ENCODE data around the gene FXYD3. TPM values are rescaled to one million over a fixed set of nuclear protein-coding genes. Genes with fewer than 3 reads are reported as not detected.

Gene FXYD3
- total RNA-seq, 1 donor from 2014 or later: not detected

DNA sequence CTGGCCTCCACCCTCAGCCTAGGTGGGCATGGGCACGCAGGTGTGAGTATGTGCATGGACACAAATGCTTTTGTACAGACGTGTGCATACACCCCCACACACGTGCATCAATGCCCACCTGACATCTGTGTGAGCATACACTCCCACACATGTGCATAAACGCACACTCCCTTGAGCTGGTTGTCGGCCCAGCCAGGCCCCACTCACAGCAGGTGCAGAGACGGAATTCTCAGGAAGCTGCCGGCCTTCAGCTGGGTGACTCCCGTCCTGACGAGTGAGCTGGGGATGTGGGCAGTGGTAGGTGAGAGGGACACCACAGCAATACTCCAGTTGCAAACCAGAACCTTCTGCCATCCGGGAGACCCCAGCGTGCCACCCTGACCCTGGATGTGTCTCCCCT, 18.2 kb downstream of the FXYD3 start:
- Mint-ChIP-seq H3K4me3 (ENCODE audit: unreplicated experiment) (no peak overlapping the region), H3K27ac (ENCODE audit: unreplicated experiment) (no peak overlapping the region), H3K27me3 (ENCODE audit: unreplicated experiment) (peaks cover 10% of the 10 kb centered on the region), H3K4me1 (ENCODE audit: low read depth, unreplicated experiment) (peaks cover 14% of the 10 kb centered on the region), H3K36me3 (ENCODE audit: unreplicated experiment) (peaks cover 9% of the 10 kb centered on the region), H3K9me3 (ENCODE audit: unreplicated experiment) (peaks cover 5% of the 10 kb centered on the region)
- DNase-seq: no peak
- TF ChIP-seq, protein P1, sequence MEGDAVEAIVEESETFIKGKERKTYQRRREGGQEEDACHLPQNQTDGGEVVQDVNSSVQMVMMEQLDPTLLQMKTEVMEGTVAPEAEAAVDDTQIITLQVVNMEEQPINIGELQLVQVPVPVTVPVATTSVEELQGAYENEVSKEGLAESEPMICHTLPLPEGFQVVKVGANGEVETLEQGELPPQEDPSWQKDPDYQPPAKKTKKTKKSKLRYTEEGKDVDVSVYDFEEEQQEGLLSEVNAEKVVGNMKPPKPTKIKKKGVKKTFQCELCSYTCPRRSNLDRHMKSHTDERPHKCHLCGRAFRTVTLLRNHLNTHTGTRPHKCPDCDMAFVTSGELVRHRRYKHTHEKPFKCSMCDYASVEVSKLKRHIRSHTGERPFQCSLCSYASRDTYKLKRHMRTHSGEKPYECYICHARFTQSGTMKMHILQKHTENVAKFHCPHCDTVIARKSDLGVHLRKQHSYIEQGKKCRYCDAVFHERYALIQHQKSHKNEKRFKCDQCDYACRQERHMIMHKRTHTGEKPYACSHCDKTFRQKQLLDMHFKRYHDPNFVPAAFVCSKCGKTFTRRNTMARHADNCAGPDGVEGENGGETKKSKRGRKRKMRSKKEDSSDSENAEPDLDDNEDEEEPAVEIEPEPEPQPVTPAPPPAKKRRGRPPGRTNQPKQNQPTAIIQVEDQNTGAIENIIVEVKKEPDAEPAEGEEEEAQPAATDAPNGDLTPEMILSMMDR (IDR thresholded peaks at IDR 0.05; ENCODE audit: partially characterized antibody, unreplicated experiment): no peak

DNA sequence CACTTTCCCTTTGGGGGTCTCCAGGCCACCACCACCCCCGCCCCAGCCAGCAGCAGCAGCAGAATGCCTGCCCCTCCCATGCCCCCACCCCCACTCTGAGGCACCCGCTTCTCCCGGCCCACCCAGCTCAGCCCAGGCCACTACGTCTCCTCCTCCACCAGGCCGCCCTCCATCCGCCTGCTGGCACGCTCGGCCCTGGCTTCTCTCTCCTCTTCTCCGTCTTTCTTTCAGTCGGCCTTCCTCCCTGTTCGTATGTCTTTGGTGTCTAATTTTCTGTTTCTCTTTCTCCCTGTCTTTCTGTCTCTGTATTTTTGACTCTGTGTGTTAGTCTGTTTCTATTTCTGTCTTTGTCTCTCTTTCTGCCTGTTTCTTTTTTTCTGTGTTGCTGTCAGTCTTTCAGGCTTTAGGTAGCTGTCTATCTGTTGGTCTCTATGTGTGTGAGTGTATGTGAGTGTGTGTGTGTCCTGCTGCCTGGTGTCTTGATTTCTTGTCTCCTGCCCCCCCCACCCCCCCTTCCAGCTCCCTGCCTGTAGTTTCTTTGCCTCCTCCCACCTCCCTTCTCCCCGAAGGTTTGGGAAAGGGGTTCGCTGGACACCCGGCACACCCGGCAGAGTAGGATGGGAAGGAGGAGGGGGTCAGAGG, 19.1 kb downstream of the FXYD3 start, which contains the start of gene LGI4:
Gene LGI4, minus strand, starts transcription at position 459 of the 642 bp plus-strand sequence. Its CDS starts 379 bp downstream, at position 80.
- peak within 1 kb of the TSS; percentile 99 for H3K27ac Mint-ChIP-seq (ENCODE audit: unreplicated experiment)
- peaks cover 10% of the 10 kb centered on the region for H3K27me3 Mint-ChIP-seq (ENCODE audit: unreplicated experiment)
- H3K4me1 Mint-ChIP-seq (ENCODE audit: low read depth, unreplicated experiment): peaks cover 20% of the 10 kb centered on the region
- peaks cover 5% of the 10 kb centered on the region for H3K9me3 Mint-ChIP-seq (ENCODE audit: unreplicated experiment)
- H3K4me3 Mint-ChIP-seq (ENCODE audit: unreplicated experiment): peak within 1 kb of the TSS; percentile 94
- H3K36me3 Mint-ChIP-seq (ENCODE audit: unreplicated experiment): peaks cover 9% of the 10 kb centered on the region
- DNase-seq: peak; percentile 56
- TF ChIP-seq, protein P1 (IDR thresholded peaks at IDR 0.05; ENCODE audit: partially characterized antibody, unreplicated experiment): no peak

DNA sequence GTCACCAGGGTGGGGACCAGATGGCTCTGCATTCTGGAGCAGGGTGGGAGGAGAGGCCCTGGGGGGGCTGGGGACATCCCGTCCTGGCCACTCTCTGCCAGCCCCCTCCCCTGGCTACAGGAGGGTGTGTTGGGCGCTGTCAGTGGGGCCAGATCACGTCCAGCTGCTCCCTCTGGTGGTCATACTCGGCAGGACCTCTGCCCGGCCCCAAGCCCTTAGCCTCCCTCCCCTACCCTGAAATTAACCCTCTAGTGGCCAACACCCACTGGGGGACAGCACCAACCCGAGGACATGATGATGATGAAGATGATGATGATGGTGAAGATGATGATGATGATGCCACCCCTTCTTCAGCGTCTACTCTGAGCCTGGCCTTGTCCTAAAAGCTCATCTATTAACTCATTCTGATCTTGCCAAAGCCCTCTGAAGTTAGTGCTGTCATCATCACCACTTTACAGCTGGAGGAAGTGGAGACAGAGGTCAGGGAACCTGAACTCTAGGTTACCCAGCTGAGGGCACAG, 19.8 kb downstream of the FXYD3 start:
- peaks cover 9% of the 10 kb centered on the region for H3K36me3 Mint-ChIP-seq (ENCODE audit: unreplicated experiment)
- H3K27me3 Mint-ChIP-seq (ENCODE audit: unreplicated experiment): peaks cover 10% of the 10 kb centered on the region
- H3K27ac Mint-ChIP-seq (ENCODE audit: unreplicated experiment): peak overlapping the region; percentile 82
- H3K4me3 Mint-ChIP-seq (ENCODE audit: unreplicated experiment): no peak overlapping the region
- DNase-seq: peak; percentile 93
- TF ChIP-seq, protein P1 (IDR thresholded peaks at IDR 0.05; ENCODE audit: partially characterized antibody, unreplicated experiment): peak; percentile 95
- H3K4me1 Mint-ChIP-seq (ENCODE audit: low read depth, unreplicated experiment): peaks cover 22% of the 10 kb centered on the region
- H3K9me3 Mint-ChIP-seq (ENCODE audit: unreplicated experiment): peaks cover 6% of the 10 kb centered on the region

DNA sequence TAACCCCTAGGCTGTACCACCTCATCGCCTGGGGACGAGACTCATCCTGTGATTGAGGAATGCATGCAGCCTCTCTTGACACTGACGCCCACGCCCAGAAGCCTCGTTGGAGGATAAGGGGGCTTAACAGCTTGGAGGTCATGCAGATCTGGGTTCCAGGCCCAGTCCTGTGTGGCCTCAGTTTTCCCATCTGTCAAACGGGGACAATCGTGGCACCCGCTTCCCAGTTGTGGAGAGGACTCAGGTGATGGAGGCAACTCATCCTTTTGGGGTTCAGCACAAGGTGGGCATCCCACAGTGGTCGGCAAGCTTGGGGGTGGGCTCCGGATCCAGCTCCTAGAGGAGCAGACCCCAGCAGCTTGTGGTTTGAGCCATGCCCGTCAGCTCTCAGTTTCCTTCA, 20.6 kb downstream of the FXYD3 start:
- H3K27ac Mint-ChIP-seq (ENCODE audit: unreplicated experiment): no peak overlapping the region
- H3K36me3 Mint-ChIP-seq (ENCODE audit: unreplicated experiment): peaks cover 9% of the 10 kb centered on the region

More for the DNA sequence above, 20.6 kb downstream of the FXYD3 start:
- no peak for DNase-seq
- Mint-ChIP-seq H3K4me1 (ENCODE audit: low read depth, unreplicated experiment) (peaks cover 25% of the 10 kb centered on the region), H3K4me3 (ENCODE audit: unreplicated experiment) (no peak overlapping the region), H3K9me3 (ENCODE audit: unreplicated experiment) (peaks cover 10% of the 10 kb centered on the region), H3K27me3 (ENCODE audit: unreplicated experiment) (peaks cover 10% of the 10 kb centered on the region)
- TF ChIP-seq, protein P1 (IDR thresholded peaks at IDR 0.05; ENCODE audit: partially characterized antibody, unreplicated experiment): no peak
